Measurements from ENCODE around the gene C3orf62. TPM values are rescaled to one million over a fixed set of nuclear protein-coding genes. Genes with fewer than 3 reads are reported as not detected.

C3orf62 gene
- polyA plus RNA-seq, 1 donor (not counting 4 experiments of a cell fraction or from before 2014, with no cell fraction given) = 5.2 TPM

- H3K4me2 ChIP-seq (ENCODE audit: control insufficient read depth, extremely low read depth, insufficient read depth, low read depth, low read length) = no peak overlapping the region
These were observed 6.0 kb downstream of the C3orf62 start for GRCh38 chr3:49271047-49271446.

GRCh38 chr3:49270156-49270500, 6.9 kb downstream of the C3orf62 start:
- Histone ChIP-seq H4K20me1 (ENCODE audit: control insufficient read depth, extremely low read depth, insufficient read depth, low read length) (no peaks in the 10 kb centered on the region), H3K4me3 (ENCODE audit: control insufficient read depth in 2 of 3, extremely low read depth in 1 of 3, insufficient read depth in 2 of 3, low read depth in 1 of 3, low read length in 3 of 3) (no peak overlapping the region), H3K27ac (ENCODE audit: control insufficient read depth, insufficient read depth, low read length) (no peak overlapping the region), H3K4me1 (ENCODE audit: control insufficient read depth, extremely low read depth, insufficient read depth, low read length) (no peaks in the 10 kb centered on the region), H3K9me3 (ENCODE audit: control insufficient read depth, low read depth, low read length) (no peaks in the 10 kb centered on the region), H3K36me3 (ENCODE audit: control insufficient read depth in 2 of 2, extremely low read depth in 1 of 2, insufficient read depth in 2 of 2, low read length in 2 of 2) (peaks cover 10 to 13% of the 10 kb centered on the region in 2 experiments), H3K27me3 (ENCODE audit: control insufficient read depth, extremely low read depth, insufficient read depth, low read length) (no peaks in the 10 kb centered on the region), H2AFZ (ENCODE audit: control insufficient read depth, low read length) (no peak overlapping the region), H3K9me1 (ENCODE audit: control insufficient read depth, extremely low read depth, insufficient read depth, low read length) (no peaks in the 10 kb centered on the region), H3K4me2 (ENCODE audit: control insufficient read depth, extremely low read depth, insufficient read depth, low read depth, low read length) (no peak overlapping the region), H3K79me2 (ENCODE audit: control insufficient read depth, insufficient read depth, low read length) (no peaks in the 10 kb centered on the region), H3K9ac (ENCODE audit: control insufficient read depth, extremely low read depth, insufficient read depth, low read length) (no peak overlapping the region)
- no peak for TF ChIP-seq EZH2 (IDR thresholded peaks at IDR 0.05; ENCODE audit: low read length)
- TF ChIP-seq CTCF (optimal IDR thresholded peaks at IDR 0.05 in 1 of 3, IDR thresholded peaks at IDR 0.05 in 1 of 3, conservative IDR thresholded peaks at IDR 0.05 in 1 of 3; ENCODE audit: extremely low read depth in 1 of 3, insufficient read depth in 2 of 3, low read length in 3 of 3) = no peak
- no peak for FAIRE-seq
- dilution Hi-C loops (cut with MboI; ENCODE audit: extremely low pct_ligation_motif_present, low sequenced_read_pairs) = no loop called here
- DNase-seq (ENCODE audit: low read depth, low spot score) = no peak

More at GRCh38 chr3:49271047-49271446, 6.0 kb downstream of the C3orf62 start:
- Histone ChIP-seq H3K9me1 (ENCODE audit: control insufficient read depth, extremely low read depth, insufficient read depth, low read length) (no peaks in the 10 kb centered on the region), H4K20me1 (ENCODE audit: control insufficient read depth, extremely low read depth, insufficient read depth, low read length) (no peaks in the 10 kb centered on the region), H3K27me3 (ENCODE audit: control insufficient read depth, extremely low read depth, insufficient read depth, low read length) (no peaks in the 10 kb centered on the region), H3K4me3 (ENCODE audit: control insufficient read depth in 2 of 3, extremely low read depth in 1 of 3, insufficient read depth in 2 of 3, low read depth in 1 of 3, low read length in 3 of 3) (no peak overlapping the region), H3K4me1 (ENCODE audit: control insufficient read depth, extremely low read depth, insufficient read depth, low read length) (peaks cover under 1% of the 10 kb centered on the region), H3K9ac (ENCODE audit: control insufficient read depth, extremely low read depth, insufficient read depth, low read length) (no peak overlapping the region), H3K27ac (ENCODE audit: control insufficient read depth, insufficient read depth, low read length) (no peak overlapping the region), H2AFZ (ENCODE audit: control insufficient read depth, low read length) (no peak overlapping the region), H3K79me2 (ENCODE audit: control insufficient read depth, insufficient read depth, low read length) (no peaks in the 10 kb centered on the region), H3K9me3 (ENCODE audit: control insufficient read depth, low read depth, low read length) (no peaks in the 10 kb centered on the region), H3K36me3 (ENCODE audit: control insufficient read depth in 2 of 2, extremely low read depth in 1 of 2, insufficient read depth in 2 of 2, low read length in 2 of 2) (peaks cover 10 to 13% of the 10 kb centered on the region in 2 experiments)
- dilution Hi-C loops (cut with MboI; ENCODE audit: extremely low pct_ligation_motif_present, low sequenced_read_pairs) = no loop called here
- no peak for DNase-seq (ENCODE audit: low read depth, low spot score)
- TF ChIP-seq EZH2 (IDR thresholded peaks at IDR 0.05; ENCODE audit: low read length) = no peak
- TF ChIP-seq CTCF (optimal IDR thresholded peaks at IDR 0.05 in 1 of 3, IDR thresholded peaks at IDR 0.05 in 1 of 3, conservative IDR thresholded peaks at IDR 0.05 in 1 of 3; ENCODE audit: extremely low read depth in 1 of 3, insufficient read depth in 2 of 3, low read length in 3 of 3) = no peak
- no peak for FAIRE-seq
